Sciatic nerve (tissue), 1 donor: ENCODE data around the gene FMR1. TPM values are rescaled to one million over a fixed set of nuclear protein-coding genes. Genes with fewer than 3 reads are reported as not detected.

Experiments
- total RNA-seq: library from RNA; stranded (reverse); fragmentation: NEBNext Ultra II Directional; extraction: Animal tissue kit (Norgen Biotek cat#: 25700); gene quantifications from one replicate; pipeline ENCODE4 v1.2.1, GENCODE V29; 2021
- donor health status: DM: no; HTN: no; CAD: no.

The FMR1 gene
- total RNA-seq, 1 donor from 2014 or later, result 57.9 TPM

Other genes with a start within 250 kb of the FMR1 start
- not detected for gene FMR1NB, start 69.4 kb downstream of the FMR1 start, total RNA-seq